IPS-18c (cell line): ENCODE results near the gene PALM.

Experiments used
- H3K4me3 ChIP-seq: 2 replicates; pipeline ENCODE4 v1.7.0; 2013; ENCODE audit warnings: low read depth, mild to moderate bottlenecking, low read length, moderate library complexity; ENCODE audit not compliant: insufficient read depth
- H3K9me3 ChIP-seq: one replicate; pipeline ENCODE4 v1.6.1; 2013; ENCODE audit warnings: mild to moderate bottlenecking, low read length, moderate library complexity; ENCODE audit not compliant: control insufficient read depth, insufficient read depth

The PALM gene

DNA sequence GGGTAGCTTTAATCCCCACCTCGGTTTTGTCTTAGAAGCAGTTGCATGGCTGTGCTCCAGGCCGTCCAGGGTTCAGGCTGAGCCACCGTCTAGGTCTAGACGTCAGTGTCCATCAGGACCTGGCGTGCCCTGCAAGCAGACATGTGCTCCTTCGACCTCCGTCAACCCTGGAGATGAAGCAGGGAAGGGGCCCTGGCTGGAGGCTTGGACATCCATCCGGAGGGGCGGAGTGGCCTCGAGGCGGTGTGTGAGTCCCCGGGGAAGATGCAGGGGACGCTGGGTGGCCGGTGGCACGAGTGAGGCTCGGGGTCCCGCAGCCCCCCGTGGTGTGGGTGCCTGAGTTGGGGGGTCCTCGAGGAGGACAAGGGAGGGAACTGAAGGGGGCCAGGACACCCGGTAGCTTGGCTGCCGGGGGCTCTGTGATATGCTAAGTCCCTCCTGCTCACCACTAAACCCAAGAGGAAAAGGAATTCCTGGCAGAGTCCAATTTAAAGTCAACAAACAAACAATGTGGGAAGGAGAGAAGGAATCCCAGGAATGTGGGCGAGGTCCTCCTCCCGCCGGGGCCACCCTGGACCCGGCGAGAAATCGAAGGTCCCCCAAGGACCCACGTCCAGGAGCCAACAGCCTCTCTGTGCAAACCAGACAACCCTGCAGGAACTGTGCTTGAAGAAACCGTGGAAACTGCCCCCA is 73.6 kb downstream of the PALM start:
- Histone ChIP-seq H3K9me3 (no peaks in the 10 kb centered on the region), H3K4me3 (peak overlapping the region; percentile 36; the same call in 1 of the 2 replicates)

DNA sequence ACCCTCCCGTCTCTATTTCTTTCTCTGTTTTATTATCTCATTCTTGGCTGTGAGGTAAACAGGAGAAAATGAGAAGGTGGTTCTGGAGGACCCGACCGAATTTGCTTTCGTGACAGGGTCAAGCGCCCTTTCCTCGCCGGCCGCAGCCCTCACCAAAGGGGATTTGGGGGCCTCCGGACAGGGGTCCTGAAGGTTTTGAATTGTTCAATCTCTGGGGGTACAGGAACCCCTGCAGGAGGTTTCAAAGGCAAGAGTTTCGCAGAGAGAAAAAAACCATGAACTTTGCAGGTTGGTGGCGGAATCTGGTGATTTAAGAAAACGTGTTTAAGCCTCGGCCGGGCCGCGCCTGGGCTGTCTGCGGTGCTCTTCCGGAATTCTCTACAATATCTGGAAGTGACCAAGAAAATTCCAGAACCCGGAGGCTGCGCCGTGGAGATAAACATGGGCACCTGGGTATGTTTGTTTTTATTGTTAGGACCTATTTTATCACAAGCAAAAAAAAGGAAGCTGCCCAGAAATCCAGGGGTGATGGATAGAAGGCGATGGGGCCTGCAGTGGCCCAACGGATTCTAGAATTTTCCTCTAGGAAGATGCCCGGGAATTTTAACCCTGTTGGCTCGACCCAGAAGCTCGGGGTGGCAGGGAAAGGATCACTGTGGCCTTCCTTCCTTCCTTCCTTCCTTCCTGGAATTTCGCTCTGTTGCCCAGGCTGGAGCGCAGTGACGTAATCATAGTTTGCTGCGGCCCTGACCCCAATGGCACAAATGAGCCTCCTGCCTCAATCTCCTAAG is 74.3 kb downstream of the PALM start:
- Histone ChIP-seq H3K4me3 (peak overlapping the region; percentile 36), H3K9me3 (no peaks in the 10 kb centered on the region)

DNA sequence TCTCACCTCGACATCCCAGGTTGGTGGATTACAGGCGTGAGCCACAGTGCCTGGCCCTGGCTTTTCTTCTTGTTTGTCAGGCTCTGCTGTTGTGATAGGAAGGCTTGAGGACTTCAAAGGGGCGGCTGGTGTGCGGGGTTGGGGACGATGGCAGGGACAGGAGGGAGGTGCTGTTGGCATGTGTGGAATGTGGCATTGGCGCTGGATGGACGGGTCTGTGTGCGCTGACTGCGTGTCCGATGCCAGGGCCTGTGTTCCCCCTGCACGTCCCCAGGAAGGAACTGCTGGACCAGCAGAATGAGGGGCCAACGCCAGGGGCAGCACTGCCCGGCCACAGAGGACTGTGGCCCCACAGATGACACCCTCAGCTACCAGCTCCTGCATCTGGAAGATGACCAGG is 75.8 kb downstream of the PALM start:
- H3K9me3 ChIP-seq = no peaks in the 10 kb centered on the region
- H3K4me3 ChIP-seq = no peak overlapping the region

GRCh38 chr19:787536-787935 is 78.8 kb downstream of the PALM start:
- Histone ChIP-seq H3K9me3 (peaks cover 3% of the 10 kb centered on the region), H3K4me3 (no peak overlapping the region)

DNA sequence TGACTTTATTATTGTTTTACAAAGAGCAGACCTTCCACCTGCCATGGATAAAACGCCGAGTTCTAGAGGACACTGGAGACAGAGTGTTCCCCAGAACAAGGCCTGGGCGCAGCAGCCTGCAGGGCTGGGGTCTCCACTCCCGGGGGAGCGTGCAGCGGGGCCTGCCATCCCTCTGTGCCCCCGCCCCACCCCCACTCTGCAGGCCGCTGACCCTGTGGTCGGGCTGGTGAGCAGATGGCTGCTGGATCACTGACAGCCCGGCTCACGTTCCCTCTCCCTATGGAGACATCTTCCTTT is 79.9 kb downstream of the PALM start:
- Histone ChIP-seq H3K9me3 (peaks cover 3% of the 10 kb centered on the region), H3K4me3 (peak overlapping the region; percentile 9; the same call in 1 of the 2 replicates)

- H3K4me3 ChIP-seq = peak overlapping the region; percentile 9; the same call in 1 of the 2 replicates
- H3K9me3 ChIP-seq = peaks cover 3% of the 10 kb centered on the region
Measured at GRCh38 chr19:788983-789700, 80.4 kb downstream of the PALM start.

DNA sequence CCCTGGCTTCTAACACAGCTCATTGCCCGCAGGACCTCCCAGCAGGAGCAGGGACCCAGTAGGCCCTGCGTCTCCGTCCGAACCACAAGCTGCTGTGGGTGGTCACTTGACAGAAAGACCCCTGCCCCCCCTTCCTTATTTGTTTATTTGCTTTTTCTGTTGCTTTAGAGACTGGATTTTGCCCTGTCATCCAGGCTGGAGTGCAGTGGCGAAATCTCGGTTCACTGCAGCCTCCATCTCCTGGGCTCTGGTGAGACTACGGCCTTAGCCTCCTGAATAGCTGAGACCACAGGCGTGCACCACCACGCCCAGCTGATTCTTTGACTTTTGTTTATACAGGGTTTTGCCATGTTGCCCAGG is 80.9 kb downstream of the PALM start:
- H3K9me3 ChIP-seq = peaks cover 3% of the 10 kb centered on the region
- H3K4me3 ChIP-seq = no peak overlapping the region

GRCh38 chr19:791007-791566 is 82.4 kb downstream of the PALM start:
- H3K4me3 ChIP-seq = no peak overlapping the region
- peaks cover 3% of the 10 kb centered on the region for H3K9me3 ChIP-seq

- H3K9me3 ChIP-seq = peaks cover 3% of the 10 kb centered on the region
- no peak overlapping the region for H3K4me3 ChIP-seq
Measured at GRCh38 chr19:791567-792305, 83.0 kb downstream of the PALM start.

- peaks cover 3% of the 10 kb centered on the region for H3K9me3 ChIP-seq
- H3K4me3 ChIP-seq = no peak overlapping the region
Measured at GRCh38 chr19:792306-792885, 83.7 kb downstream of the PALM start.

DNA sequence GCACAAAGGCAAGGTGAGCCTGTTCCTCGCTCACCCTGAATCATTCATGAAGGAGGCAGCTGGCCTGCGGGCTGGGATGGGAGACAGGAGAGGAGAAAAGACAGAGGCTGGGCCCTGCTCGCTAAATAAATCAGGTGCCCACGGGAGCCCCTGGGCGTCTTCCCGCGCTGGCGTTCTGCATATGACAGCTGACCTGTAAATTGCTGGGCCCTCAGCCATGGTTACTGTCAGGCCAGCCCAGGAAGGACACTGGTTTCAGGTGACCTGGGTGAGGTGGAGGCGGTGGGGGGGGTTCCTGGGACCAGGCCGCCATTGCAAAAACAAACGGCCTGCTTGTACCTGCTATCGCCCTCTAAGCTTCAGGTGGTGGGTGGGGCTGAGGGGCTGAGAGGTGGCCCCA is 85.1 kb downstream of the PALM start:
- no peak overlapping the region for H3K4me3 ChIP-seq
- peaks cover 3% of the 10 kb centered on the region for H3K9me3 ChIP-seq

DNA sequence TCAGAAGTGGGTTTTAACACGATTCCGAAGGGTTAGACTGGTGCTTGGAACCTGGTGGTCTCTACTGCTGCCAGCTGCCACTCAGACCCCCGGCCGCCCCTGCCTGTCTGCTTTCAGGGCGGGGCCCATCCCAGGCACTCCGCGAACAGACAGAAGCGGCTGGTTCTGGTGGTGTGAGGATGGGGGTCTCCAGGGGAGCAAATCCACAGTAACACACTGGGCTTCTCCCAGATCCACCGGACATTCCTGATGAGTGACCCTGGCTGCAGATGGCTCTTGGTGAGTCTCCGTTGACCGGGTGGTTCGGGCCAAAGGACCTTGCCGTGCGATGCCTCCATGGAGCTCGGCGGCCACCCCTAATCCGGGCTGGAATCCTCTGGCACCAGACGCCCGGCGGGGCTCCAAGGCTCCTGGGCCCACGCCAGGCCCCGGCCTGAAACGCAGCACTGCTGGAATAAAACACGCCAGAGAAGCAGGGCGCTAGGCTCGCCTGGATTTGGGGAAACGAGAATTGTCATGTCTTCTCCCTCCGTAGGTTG is 86.4 kb downstream of the PALM start:
- Histone ChIP-seq H3K9me3 (no peaks in the 10 kb centered on the region), H3K4me3 (no peak overlapping the region)

DNA sequence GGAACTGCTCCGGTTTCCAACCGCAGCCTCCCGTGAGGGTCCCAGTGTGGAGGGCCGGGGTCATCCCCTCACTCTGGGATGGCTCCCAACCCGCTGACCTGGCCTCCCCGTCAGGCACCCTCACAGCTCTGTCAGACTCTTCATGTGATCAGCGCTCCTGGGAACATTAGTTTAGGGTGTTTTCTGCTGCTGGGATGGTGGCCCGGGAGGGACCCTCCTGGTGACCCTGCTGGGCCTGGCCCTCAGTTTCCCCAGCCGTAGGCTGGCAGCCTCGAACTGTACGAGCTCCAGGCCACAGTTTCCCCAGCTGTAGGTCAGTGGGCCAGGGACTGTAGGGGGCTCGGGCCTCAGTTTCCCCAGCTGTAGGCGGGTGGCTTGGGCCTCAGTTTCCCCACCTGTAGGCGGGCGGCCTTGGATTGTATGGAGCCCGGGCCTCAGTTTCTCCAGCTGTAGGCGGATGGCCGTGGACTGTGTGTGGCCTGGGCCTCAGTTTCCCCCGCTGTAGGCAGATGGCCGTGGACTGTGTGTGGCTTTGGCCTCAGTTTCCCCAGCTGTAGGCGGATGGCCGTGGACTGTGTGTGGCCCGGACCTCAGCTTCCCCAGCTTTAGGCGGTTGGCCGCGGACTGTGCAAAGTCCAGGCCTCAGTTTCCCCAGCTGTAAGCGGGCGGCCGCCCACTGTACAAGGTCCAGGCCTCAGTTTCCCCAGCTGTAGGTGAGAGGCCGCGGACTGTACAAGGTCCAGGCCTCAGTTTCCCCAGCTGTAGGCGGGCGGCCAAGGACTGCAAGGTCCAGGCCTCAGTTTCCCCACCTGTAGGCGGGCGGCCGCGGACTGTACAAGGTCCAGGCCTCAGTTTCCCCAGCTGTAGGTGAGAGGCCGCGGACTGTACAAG is 87.2 kb downstream of the PALM start:
- peak overlapping the region; percentile 58; the same call in 1 of the 2 replicates for H3K4me3 ChIP-seq
- H3K9me3 ChIP-seq = no peaks in the 10 kb centered on the region

GRCh38 chr19:796692-797527 is 88.2 kb downstream of the PALM start, which contains the start of gene PTBP1:
Gene PTBP1, plus strand, starts transcription at chr19:797452. Its CDS starts 46 bp downstream, at chr19:797498.
- Histone ChIP-seq H3K4me3 (peak within 1 kb of the TSS; percentile 94), H3K9me3 (no peaks in the 10 kb centered on the region)
